Right atrium auricular region (tissue), 2 donors: ENCODE data around the gene SMOC2. TPM values are rescaled to one million over a fixed set of nuclear protein-coding genes. Genes with fewer than 3 reads are reported as not detected.

Source experiments
- DNase-seq: peaks from one replicate; pipeline ENCODE4 v3.0.0-alpha.2; 2019; ENCODE audit warnings: low spot score
- H3K27ac ChIP-seq, 2 donors: fragments of 200-600 bp; sonication (generic); 1 replicate in 1 of 2; 2 replicates in 1 of 2; pipeline ENCODE4 v1.5.1; 2016 to 2019
- H3K27me3 ChIP-seq, 2 donors: fragments of 200-600 bp; sonication (generic); one replicate each; pipeline versions ENCODE4 v1.5.1 to v1.6.0; 2017 to 2019
- H3K36me3 ChIP-seq: fragments of 200-600 bp; sonication (generic); one replicate; pipeline ENCODE4 v1.5.1; 2016
- H3K4me1 ChIP-seq, 2 donors: fragments of 200-600 bp; sonication (generic); one replicate each; pipeline versions ENCODE4 v1.5.1 to v1.6.0; 2017 to 2019
- H3K4me3 ChIP-seq, 2 donors: fragments of 200-600 bp; sonication (generic); 1 replicate in 1 of 2; 2 replicates in 1 of 2; pipeline ENCODE4 v1.5.1; 2017 to 2019; ENCODE audit warnings: mild to moderate bottlenecking in 1 of 2, moderate library complexity in 1 of 2
- H3K9me3 ChIP-seq, 2 donors: fragments of 200-600 bp; sonication (generic); one replicate each; pipeline ENCODE4 v1.5.1; 2019
- CTCF ChIP-seq, 2 donors: fragments of 200-600 bp; sonication (generic); IDR thresholded peaks; one replicate each; pipeline ENCODE4 v1.5.1; 2019; ENCODE audit warnings: antibody characterized with exemption in 2 of 2
- total RNA-seq, 2 donors: library from RNA; depleted of rRNA; stranded (reverse); fragments of >200 nt; gene quantifications; one replicate each; pipeline ENCODE4 v1.1.0, GENCODE V29; 2016

Gene SMOC2
- total RNA-seq, 2 donors from 2014 or later, result 10.8 to 31.7 TPM

- no peaks in the 10 kb centered on the region for H3K27me3 ChIP-seq
- H3K4me3 ChIP-seq, result no peak overlapping the region
- no peak for TF ChIP-seq CTCF (IDR thresholded peaks at IDR 0.05)
- H3K4me1 ChIP-seq, result no peaks in the 10 kb centered on the region
- no peak for DNase-seq
- H3K9me3 ChIP-seq, result no peaks in the 10 kb centered on the region
- no peaks in the 10 kb centered on the region for H3K36me3 ChIP-seq
- no peak overlapping the region for H3K27ac ChIP-seq
Observed at GRCh38 chr6:168627506-168628175, 186.7 kb downstream of the SMOC2 start.

- H3K36me3 ChIP-seq, result no peaks in the 10 kb centered on the region
- no peak overlapping the region for H3K27ac ChIP-seq
- H3K27me3 ChIP-seq, result no peaks in the 10 kb centered on the region
- no peaks in the 10 kb centered on the region for H3K4me1 ChIP-seq
- no peak for TF ChIP-seq CTCF (IDR thresholded peaks at IDR 0.05)
- DNase-seq, result no peak
- H3K9me3 ChIP-seq, result no peaks in the 10 kb centered on the region
- H3K4me3 ChIP-seq, result no peak overlapping the region
Observed at GRCh38 chr6:168628176-168628553, 187.2 kb downstream of the SMOC2 start.

DNA sequence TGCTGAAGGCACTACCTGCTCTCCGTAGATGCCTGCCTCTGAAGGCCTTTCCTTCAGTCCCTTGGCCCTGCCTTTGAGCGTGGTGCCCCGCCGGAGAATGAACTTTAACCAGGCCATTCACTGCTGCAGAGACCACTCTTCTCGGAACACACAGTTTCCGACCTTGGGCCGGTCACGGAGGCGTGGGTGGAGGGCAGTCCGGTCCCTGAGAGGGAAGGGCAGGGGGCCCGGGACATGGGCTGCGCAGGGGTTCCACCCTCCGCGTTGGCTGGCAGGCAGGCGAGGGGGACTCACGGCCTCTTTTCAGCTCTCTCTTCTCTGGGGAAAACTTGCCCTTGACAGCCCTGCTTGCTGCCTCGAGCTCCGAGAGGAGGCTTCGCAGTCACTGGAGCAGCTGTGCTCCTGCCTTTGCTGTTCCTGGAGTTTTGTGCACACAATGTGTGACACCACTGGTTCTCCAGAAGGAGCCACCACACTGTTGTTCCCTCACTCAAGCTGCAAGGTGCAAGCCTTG is 187.8 kb downstream of the SMOC2 start:
- DNase-seq, result no peak
- TF ChIP-seq CTCF (IDR thresholded peaks at IDR 0.05), result no peak
- Histone ChIP-seq H3K4me3 (no peak overlapping the region), H3K4me1 (no peaks in the 10 kb centered on the region), H3K27ac (no peak overlapping the region), H3K36me3 (no peaks in the 10 kb centered on the region), H3K27me3 (no peaks in the 10 kb centered on the region), H3K9me3 (no peaks in the 10 kb centered on the region)

DNA sequence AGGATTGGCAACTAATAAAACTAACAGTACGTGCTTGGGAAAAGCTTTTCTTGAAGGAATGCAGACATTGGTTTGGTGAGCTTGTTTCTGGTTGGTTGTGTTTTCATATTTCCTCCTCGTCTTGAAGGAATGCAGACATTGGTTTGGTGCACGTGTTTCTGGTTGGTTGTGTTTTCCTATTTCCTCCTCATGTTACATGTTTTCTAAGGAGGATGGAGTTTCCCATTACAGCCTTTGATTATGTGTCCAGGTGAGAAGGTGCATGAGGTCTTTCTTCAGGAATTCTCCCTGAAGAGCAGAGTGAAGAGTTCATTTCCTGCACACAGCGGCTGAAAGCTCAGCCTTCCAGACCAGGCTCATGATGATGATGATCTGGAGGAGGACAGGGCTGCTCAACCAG is 190.6 kb downstream of the SMOC2 start:
- no peaks in the 10 kb centered on the region for H3K36me3 ChIP-seq

GRCh38 chr6:168632694-168633093 is 191.7 kb downstream of the SMOC2 start:
- Histone ChIP-seq H3K9me3 (no peaks in the 10 kb centered on the region), H3K27me3 (no peaks in the 10 kb centered on the region), H3K4me1 (peaks cover 0 to 8% of the 10 kb centered on the region in 2 donors), H3K36me3 (no peaks in the 10 kb centered on the region), H3K27ac (no peak overlapping the region), H3K4me3 (no peak overlapping the region)
- no peak for TF ChIP-seq CTCF (IDR thresholded peaks at IDR 0.05)
- no peak for DNase-seq

More for the DNA sequence above, 190.6 kb downstream of the SMOC2 start:
- DNase-seq, result no peak
- Histone ChIP-seq H3K27ac (no peak overlapping the region), H3K4me1 (peaks cover 0 to 7% of the 10 kb centered on the region in 2 donors), H3K4me3 (no peak overlapping the region), H3K9me3 (no peaks in the 10 kb centered on the region), H3K27me3 (no peaks in the 10 kb centered on the region)
- no peak for TF ChIP-seq CTCF (IDR thresholded peaks at IDR 0.05)
